Cardiac septum (tissue), 1 donor: Measurements from ENCODE around the gene WNK1. TPM values are rescaled to one million over a fixed set of nuclear protein-coding genes. Genes with fewer than 3 reads are reported as not detected.
"Not testable (repeated sequence)": the region's sequence is repeated elsewhere in the genome, so short reads cannot be mapped to it uniquely, and the experiment has no call there.

Experiments used
- DNase-seq: peaks from one replicate; pipeline ENCODE4 v3.0.0-alpha.2; 2020; ENCODE audit warnings: low spot score
- intact Hi-C: fragments of 100-400 bp; cut with DNase I; formaldehyde crosslinking; loops from one replicate; pipeline ENCODE4 v1.14.0; 2022
- total RNA-seq: library from RNA; stranded (reverse); fragmentation: NEBNext Ultra II Directional; extraction: Animal tissue kit (Norgen Biotek cat#: 25700); gene quantifications from one replicate; pipeline ENCODE4 v1.2.1, GENCODE V29; 2021
- donor health status: DM: no; HTN: no; CAD: no.

The WNK1 gene
- total RNA-seq, 1 donor from 2014 or later = 227 TPM

DNA sequence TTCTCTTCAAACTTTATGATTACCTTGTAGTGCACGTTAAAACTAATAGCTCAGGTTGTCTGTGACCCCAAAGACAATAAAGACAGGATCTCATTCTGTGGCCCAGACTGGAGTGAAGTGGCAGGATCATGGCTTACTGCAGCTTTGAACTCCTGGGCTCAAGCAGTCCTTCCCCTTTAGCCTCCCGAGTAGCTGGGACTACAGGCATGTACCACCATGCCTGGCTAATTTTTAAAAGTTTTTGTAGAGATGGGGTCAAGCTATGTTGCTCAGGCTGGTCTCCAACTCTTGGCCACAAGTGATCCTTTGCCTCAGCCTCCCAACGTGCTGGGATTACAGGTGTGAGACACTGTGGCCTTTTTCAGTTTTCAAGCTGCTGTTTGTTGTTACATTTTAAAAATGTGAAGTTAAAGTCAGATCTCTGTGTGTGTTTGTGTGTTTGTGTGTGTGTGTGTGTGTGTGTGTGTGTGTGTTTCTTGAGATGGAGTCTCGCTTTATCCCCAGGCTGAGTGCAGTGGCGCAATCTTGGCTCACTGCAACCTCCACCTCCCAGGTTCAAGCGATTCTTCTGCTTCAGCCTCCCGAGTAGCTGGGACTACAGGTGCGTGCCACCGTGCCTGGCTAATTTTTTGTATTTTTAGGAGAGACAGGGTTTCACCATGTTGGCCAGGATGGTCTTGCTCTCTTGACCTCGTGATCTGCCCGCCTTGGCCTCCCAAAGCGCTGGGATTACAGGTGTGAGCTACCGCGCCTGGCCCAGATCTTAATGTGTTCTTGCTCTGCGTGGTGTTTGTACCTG lies 23.8 kb downstream of the WNK1 start:
- DNase-seq, intact Hi-C loops: not testable (repeated sequence)

DNA sequence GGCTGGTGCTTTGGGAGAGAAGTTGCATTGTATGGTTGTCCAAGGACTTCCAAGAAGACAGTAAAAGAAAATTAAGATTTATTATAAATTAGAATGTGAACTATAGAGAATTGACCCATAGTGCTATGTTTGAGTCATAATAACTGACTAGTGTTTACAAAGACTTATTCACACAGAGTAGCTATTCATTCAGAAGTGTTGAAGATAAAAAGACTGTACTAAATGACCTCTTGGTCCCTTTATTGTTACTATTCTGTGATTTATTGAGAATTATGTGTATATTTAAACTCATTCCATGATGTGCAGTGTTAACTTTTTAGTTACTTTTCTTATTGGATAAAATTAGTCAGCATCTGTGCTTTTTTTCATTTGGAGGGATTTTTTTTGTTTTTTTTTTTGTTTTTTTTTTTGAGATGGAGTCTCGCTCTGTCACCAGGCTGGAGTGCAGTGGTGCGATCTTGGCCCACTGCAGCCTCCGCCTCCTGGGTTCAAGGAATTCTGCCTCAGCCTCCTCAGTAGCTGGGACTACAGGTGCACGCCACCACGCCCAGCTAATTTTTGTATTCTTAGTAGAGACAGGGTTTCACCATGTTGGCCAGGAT lies 24.5 kb downstream of the WNK1 start:
- intact Hi-C loops, DNase-seq: not testable (repeated sequence)

DNA sequence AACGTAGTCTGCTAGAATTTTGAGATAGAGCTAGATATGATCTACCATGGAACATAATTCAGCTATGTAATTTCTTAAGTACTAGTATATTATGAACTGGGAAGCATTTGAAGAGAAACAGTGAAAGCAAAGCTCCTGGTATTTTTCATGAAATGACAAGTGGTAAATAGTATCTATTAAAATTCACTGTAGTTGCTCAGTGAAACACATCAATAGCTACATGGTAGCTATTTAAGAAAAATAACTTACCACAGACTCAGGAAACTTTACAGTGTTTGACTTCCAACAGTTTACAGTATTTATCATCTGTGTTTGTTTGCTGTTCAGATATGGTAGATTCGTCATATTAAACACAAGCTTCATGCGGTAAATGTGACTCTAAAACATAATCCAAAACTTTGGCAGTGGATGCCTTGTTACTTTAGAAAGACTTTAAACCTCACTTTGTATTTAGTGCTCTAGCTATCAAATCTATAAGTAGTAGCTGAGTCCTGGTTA lies 25.2 kb downstream of the WNK1 start:
- DNase-seq = no peak
- intact Hi-C loops = no loop called here

DNA sequence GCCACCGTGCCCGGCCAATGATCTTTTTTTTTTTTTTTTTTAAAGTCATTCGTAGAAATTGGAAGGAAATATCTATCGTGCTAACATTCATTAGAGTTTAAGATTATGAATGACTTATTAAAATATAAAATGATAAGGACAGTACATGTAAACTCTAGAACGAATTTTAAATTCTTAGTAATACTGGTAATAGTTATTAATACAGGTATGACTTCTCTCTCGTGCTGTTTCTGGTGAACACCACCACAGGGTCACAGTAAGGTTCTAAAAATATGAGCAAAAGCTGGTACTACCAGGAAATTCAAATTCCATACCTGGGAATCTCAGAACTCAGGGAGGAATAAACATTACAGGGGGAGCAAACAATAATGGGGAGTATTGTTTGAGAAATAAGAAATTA lies 26.2 kb downstream of the WNK1 start:
- no peak for DNase-seq
- intact Hi-C loops = no loop called here

DNA sequence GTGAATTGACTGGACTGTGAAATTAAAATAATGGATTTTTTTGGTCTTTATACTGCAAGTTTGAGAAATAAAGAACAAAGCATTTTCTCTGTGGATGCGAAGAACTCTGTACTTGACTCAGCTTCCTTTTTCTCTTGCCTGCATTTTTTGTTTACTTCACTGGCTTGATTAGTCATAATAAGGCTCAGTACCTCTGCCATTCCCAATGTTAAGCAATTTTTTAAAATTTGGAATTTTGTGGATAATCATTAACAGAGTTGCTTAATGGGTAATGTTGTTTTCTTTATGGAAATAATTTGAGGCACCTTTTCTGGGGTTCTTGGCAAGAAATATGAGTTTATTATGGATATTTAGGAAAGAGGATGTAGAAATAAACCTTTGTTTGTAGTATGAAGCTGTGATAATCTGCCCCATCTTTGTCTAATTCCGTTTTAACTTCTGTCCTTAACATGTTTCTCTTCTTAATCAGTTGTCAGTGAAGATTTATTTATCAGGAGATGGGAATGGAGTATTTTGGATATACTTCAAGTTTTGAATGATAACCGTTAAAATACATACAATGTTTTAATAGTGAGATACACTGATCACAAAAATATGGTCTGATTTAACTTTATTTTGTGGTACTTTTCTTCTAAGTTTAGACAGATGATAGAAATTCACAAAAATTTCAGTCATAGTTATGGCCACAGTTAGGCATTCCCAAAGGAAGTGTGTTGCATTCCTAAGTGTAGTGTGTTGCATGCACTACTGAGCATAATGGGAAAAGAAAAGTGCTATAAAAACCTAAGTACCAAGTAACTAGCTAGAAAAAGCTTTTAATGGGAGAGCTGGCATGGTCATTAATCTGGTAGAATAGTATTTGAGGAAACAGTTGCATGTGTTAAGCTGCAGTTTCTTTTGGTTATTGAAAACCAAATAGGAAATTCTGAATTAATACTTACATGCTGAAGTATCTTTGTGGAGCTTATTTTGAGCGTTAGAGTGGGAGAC lies 27.7 kb downstream of the WNK1 start:
- intact Hi-C loops = no loop called here

DNA sequence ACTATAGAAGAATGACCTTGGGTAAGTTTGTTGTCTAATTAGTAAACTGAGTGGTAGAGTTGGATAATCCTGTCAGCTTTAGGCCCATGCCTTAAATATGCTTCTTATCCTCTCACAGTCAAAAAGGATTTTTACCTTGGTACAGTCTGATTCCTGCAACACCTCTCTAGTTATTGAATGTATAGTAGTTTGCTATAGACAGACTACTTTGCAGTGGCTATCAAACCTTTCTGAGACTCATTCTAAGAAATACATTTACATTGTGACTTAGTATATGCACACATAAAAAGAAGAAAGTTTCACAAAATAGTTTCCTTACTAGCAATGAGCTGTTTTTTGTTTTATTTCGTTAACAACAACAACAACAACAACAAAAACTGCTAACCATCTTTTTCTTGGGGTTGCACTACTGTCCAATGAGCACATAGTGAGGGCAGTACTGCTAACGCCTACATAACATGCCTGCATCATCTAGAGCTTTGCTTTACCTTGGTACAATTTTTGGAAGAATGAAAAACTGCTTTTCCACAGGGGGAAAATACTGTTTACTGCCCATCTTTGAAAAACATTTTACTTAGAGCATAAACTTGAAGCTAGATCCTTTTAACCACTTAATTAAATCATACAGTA lies 28.5 kb downstream of the WNK1 start:
- intact Hi-C loops = no loop called here
- DNase-seq = no peak

More for the DNA sequence above, 27.7 kb downstream of the WNK1 start:
- DNase-seq = no peak

DNA sequence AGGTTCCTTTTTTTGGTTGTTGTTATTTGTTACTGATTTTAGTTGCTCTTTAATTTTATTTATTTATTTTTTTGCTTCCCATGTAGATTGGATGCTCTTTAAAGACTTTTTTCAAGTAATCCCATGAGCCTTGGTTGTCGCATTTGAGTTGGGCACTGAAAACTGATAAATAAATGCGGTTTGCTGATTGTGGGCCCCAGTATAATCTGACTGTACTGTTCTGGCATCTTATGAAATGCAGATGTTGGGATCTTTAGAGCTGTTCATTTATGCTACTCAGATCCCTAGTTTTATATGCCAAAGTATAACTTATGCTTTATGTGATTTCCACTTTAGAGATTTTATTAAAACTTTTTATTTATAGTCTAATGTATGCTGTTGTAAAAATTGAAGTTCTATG lies 33.3 kb downstream of the WNK1 start:
- DNase-seq = no peak
- intact Hi-C loops = no loop called here

DNA sequence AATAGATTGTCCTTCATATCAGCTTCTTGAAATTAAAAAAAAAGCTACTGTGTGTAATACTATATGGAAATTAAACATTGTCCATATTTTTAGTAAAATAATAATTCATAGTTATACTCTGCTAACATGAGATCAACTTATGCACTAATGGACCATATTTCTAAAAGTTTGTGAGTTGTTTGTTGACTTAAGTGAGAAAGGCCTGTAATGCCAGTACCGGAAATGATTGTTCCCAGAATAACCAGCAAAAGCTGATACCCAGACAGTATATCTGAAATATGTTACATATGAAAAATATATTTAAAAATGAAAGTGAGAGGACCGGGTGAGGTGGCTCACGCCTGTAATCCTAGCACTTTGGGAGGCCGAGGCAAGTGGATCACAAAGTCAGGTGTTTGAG lies 35.9 kb downstream of the WNK1 start:
- no peak for DNase-seq
- intact Hi-C loops = no loop called here

DNA sequence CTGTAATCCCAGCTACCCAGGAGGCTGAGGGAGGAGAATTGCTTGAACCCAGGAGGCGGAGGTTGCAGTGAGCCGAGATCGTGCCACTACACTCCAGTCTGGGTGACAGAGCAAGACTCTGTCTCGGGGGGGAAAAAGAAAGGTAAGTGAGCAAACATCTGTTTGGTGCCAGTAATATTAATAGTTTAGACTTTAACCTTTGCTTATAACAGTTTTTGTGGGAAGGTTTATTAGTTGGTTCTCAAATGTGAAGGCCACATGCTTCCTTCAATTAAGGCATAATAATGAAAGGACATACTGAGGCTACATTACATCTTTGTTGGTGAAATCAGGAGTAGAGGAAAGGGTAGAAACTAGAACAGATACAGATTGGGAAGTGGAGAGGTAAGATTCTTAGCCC lies 36.4 kb downstream of the WNK1 start:
- intact Hi-C loops, DNase-seq: not testable (repeated sequence)

DNA sequence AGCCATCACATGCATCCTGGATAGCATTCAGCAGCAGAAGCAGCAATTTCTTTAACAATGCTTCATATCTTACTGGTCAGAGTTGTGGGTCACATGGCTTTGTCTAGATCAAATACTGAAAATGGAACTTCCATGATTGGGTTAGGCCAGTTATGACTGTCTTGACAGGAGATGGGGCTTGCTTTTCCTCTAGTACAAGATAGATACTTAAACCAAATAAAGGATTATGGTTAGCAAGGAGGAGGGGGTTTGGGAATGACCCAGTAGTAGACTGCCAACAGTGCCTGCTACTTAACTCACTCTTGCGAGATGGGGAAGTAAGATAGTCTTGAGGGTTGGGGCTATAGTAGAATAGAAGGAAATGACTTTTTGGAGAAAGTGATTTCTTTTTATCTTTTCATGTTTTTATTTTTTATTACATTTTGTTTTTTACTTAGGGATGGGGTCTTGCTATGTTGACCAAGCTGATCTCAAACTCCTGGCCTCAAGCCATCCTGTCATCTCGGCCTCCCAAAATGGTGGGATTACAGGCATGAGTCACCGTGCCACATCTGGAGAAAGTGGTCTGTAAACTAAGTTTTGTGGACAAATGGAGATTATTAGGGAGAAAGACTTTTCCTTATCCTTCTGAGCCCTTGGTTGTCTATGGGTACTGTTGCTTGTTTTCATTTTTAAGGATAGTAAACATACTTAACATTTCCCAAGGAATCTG lies 37.6 kb downstream of the WNK1 start:
- intact Hi-C loops = no loop called here

DNA sequence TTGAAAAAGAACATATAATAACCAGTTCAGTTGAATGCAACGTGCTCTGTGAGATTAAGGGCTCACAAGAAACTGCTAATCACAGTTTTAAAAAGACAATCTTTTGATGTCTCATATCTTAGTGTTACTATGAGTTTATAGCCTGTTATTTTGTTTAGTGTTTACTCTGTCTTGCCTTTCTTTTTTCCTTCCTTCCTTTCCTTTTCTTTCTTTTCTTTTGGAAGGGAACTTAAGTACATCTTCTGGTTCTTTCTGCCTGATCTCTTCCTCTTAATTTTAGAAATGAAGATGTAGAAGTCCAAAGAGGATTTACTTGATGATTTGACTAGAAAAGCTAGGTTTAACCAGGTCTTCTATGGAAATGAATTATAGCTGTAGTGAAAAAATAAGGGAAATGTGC lies 38.2 kb downstream of the WNK1 start:
- DNase-seq = no peak
- intact Hi-C loops = no loop called here

More for the DNA sequence above, 37.6 kb downstream of the WNK1 start:
- no peak for DNase-seq

DNA sequence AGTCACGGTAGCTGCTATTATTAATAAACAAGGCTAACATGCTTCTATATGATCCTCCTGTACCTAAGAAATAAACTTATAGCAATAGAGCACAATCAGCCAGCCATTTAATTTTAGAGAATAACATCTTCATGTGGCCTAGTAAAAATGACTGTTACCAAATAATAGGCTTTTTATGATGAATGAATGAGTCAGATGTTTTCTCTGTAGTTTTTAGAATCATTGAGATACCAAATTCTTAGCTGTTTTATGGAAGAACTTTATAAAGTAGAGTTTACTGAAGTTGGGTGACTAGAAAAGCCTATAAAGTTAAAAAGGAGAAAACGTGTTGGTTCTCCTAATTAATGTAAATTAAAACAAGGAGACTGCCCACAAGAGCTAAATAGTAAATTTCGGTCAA lies 40.7 kb downstream of the WNK1 start:
- DNase-seq = no peak
- intact Hi-C loops = no loop called here

DNA sequence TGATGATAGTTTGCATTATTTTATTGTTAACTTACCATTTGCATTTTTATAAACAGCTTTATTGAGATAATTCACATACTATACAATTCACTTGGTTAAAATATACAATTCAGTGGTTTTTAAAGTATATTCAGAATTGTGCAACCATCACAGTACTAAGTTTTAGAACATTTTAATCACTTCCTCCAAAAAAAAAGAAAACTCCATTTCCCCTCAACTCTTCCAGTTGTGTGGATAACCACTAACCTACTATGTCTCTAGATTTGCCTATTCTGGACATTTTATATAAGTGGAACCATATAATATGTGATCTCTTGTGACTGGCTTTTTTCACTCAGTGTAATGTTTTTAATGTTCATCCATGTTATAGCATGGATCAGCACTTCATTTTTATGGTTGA lies 41.3 kb downstream of the WNK1 start:
- intact Hi-C loops = no loop called here
- DNase-seq = no peak

DNA sequence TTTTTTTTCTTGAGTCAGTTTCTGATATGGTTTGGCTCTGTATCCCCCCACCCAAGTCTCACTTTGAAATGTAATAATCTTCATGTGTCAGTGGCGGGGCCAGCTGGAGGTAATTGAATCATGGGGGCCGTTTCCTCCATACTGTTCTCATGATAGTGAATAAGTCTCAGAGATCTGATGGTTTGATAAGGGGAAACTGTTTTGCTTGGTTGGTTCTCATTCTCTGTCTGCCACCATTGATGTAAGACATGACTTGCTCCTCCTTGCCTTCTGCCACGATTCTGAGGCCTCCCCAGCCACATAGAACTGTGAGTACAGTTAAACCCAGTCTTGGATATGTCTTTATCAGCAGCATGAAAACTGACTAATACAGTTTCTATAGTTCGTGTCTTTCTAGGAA lies 42.9 kb downstream of the WNK1 start:
- DNase-seq = no peak
- intact Hi-C loops = no loop called here

DNA sequence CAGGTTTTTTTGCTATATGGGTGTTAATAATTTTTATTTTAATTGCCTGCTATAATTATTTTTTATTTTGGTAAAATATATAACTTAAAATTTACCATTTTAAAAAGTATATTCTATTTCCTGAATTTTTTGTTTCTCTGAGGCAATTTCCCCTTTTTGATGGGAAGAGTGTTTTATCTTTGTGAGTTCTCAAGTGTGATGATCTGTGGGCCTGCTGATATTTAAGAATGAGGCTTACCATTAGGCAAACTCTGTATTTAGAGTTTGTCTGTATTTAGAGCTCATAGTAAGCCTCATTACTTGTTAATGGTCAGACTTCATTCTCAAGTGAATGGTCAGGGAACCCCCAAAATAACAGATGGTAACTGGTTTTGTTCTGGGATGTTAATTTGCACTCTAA lies 48.0 kb downstream of the WNK1 start:
- no peak for DNase-seq
- intact Hi-C loops = no loop called here

DNA sequence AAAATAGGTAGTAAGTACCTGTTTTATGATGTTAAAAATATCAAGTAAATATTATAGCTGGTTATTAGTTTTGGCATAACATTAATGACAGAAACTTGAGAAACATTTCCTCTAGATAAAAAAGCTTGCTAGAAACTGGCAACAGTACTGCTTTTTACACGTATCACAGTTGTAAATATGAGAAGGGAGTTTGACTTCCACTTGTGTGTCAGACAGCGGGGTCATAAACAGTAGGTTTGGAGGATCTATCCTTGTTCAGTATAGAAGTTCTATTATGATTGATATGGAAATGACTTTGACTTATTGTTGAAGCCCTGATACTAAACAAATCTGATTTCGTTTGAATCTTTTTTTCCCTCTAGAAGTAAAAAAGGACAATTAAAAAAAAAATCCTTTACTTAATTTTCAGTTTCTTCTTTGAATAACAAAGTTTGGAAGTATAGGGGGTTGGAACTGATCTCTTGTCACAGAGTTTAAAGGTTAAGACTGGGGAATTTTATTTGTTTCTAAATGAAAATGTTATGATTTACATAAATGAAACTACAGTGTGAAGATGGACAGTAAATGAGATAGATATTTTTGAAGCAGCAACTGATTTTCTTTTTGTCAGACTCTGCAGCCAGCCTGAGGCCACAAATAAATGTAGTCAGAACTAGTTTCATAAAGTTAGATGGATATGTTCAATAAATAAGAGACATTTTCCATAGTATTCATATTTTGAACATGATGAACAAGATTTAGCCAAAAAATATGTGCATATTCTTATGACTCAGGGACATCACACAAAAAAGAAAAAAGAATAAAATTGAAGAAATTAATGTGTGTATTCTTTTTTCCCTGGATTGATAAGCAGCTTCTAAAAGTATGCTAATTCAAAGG lies 50.1 kb downstream of the WNK1 start:
- intact Hi-C loops = no loop called here
- DNase-seq = no peak

DNA sequence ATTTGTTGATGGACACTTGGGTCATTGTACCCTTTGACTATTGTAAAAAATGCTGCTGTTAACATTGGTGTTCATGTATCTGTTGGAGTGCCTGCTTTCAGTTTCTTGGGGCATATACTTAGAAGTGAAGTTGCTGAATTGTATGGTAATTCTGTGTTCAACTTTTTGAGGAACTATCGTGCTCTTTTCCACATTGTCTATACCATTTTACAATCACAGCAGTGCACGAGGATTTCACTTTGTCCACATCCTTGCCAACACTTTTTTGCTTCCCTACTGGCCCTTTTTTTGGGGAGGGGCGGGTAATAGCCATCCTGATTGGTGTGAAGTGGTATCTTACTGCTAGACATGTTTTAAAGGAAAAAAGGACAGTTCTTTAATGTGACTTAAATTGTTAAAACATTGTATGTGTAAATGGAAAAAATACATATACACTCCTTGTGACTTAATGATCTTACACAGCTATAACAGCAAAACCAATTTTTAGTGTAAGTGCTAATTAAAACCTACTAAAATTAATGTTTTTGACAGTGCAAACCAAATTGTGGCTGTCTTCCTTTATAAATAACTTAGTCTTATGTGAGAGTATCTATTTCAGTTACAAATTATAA lies 52.7 kb downstream of the WNK1 start:
- intact Hi-C loops = no loop called here

More for the DNA sequence above, 52.7 kb downstream of the WNK1 start:
- no peak for DNase-seq
